Measurements from ENCODE around the gene SLC27A4. TPM values are rescaled to one million over a fixed set of nuclear protein-coding genes. Genes with fewer than 3 reads are reported as not detected.

Gene SLC27A4
- total RNA-seq, 4 donors from 2014 or later: 13.2 to 25.4 (median 16.1) TPM

GRCh38 chr9:128349772-128350171 lies 9.4 kb downstream of the SLC27A4 start:
- DNase-seq (ENCODE audit: low spot score) (no peak), ATAC-seq (ENCODE audit: low FRiP score) (no peak)
- TF ChIP-seq CTCF (IDR thresholded peaks at IDR 0.05): no peak

DNA sequence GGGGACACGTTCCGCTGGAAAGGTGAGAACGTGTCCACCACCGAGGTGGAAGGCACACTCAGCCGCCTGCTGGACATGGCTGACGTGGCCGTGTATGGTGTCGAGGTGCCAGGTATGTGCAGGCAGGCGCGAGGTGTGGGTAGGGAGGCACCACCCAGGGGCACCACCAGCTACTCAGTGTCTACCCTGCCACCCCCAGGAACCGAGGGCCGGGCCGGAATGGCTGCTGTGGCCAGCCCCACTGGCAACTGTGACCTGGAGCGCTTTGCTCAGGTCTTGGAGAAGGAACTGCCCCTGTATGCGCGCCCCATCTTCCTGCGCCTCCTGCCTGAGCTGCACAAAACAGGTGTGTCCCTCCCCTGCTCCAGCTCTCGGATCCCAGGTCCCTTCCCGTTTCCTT lies 15.1 kb downstream of the SLC27A4 start:
- ATAC-seq (ENCODE audit: low FRiP score): no peak
- no peak for TF ChIP-seq CTCF (IDR thresholded peaks at IDR 0.05)
- no peak for DNase-seq (ENCODE audit: low spot score)

GRCh38 chr9:128358090-128358489 lies 17.8 kb downstream of the SLC27A4 start:
- no peak for DNase-seq (ENCODE audit: low spot score)
- ATAC-seq (ENCODE audit: low FRiP score): no peak
- no peak for TF ChIP-seq CTCF (IDR thresholded peaks at IDR 0.05)

DNA sequence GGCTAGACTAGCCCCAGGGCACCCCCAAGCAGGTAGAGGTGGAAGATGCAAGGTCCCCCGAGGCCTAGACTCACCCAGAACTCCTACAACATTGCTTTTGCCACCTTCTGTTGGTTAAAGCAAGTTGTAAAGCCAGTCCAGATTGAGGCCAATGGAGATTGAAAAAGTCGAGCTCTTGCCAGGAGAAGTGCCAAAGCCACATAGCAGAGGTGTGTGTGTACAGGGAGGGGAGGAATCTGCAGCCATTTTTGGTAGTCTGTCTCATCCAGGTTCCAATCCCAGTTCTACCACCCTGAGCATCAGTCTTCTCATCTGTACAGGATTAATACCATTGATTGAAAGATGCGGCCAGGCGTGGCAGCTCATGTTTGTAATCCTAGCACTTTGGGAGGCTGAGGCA lies 18.5 kb downstream of the SLC27A4 start:
- DNase-seq (ENCODE audit: low spot score) (no peak), ATAC-seq (ENCODE audit: low FRiP score) (no peak)
- TF ChIP-seq CTCF (IDR thresholded peaks at IDR 0.05): no peak

- ATAC-seq (ENCODE audit: low FRiP score): no peak
These were observed 20.5 kb downstream of the SLC27A4 start for GRCh38 chr9:128360826-128361225.

GRCh38 chr9:128361296-128361985 lies 21.1 kb downstream of the SLC27A4 start:
- no peak for DNase-seq (ENCODE audit: low spot score)
- peak; percentile 3 for ATAC-seq (ENCODE audit: low FRiP score)
- no peak for TF ChIP-seq CTCF (IDR thresholded peaks at IDR 0.05)

More at GRCh38 chr9:128360826-128361225, 20.5 kb downstream of the SLC27A4 start:
- DNase-seq (ENCODE audit: low spot score): no peak
- no peak for TF ChIP-seq CTCF (IDR thresholded peaks at IDR 0.05)

- peak; percentile 95 for ATAC-seq (ENCODE audit: low FRiP score)
- TF ChIP-seq CTCF (IDR thresholded peaks at IDR 0.05): peak in 1 of 3 donors; percentile 90
- peak; percentile 63 for DNase-seq (ENCODE audit: low spot score)
These were observed 21.8 kb downstream of the SLC27A4 start for GRCh38 chr9:128361986-128362646.

All from omental fat pad (tissue), 4 donors.